Aorta (tissue), 5 donors: ENCODE data around the gene TMEM127. TPM values are rescaled to one million over a fixed set of nuclear protein-coding genes. Genes with fewer than 3 reads are reported as not detected.
A peak's percentile ranks its signal among the peaks of the same experiment; 100 is the strongest.

Experiments
- ATAC-seq: fragments of 200-7000 bp; cut with Tn5 transposase; one replicate; pipeline ENCODE4 v1.9.1; 2022; ENCODE audit warnings: moderate library complexity; ENCODE audit not compliant: low FRiP score
- DNase-seq, 2 donors: peaks; one replicate each; pipeline ENCODE4 v3.0.0-alpha.2; 2020
- H3K27ac ChIP-seq, 2 donors: one replicate each; pipeline ENCODE4 v1.5.1; 2013; ENCODE audit warnings: low read length in 2 of 2, mild to moderate bottlenecking in 2 of 2, moderate library complexity in 2 of 2, control low read depth in 1 of 2, inconsistent platforms in 1 of 2, low read depth in 1 of 2
- H3K27me3 ChIP-seq, 2 donors: one replicate each; pipeline ENCODE4 v1.6.1; 2013; ENCODE audit warnings: control low read depth in 1 of 2, low read length in 1 of 2, mild to moderate bottlenecking in 1 of 2, moderate library complexity in 1 of 2; ENCODE audit not compliant: insufficient read depth in 2 of 2, control insufficient read depth in 1 of 2
- H3K36me3 ChIP-seq, 2 donors: one replicate each; pipeline ENCODE4 v1.6.1; 2013; ENCODE audit warnings: control low read depth in 1 of 2, low read length in 1 of 2, mild to moderate bottlenecking in 1 of 2; ENCODE audit not compliant: insufficient read depth in 2 of 2, control insufficient read depth in 1 of 2
- H3K4me1 ChIP-seq, 2 donors: one replicate each; pipeline ENCODE4 v1.6.1; 2013; ENCODE audit warnings: low read length in 2 of 2, control low read depth in 1 of 2, mild to moderate bottlenecking in 1 of 2, moderate library complexity in 1 of 2; ENCODE audit not compliant: insufficient read depth in 2 of 2, control insufficient read depth in 1 of 2
- H3K4me3 ChIP-seq, 2 donors: one replicate each; pipeline ENCODE4 v1.5.1; 2013; ENCODE audit warnings: low read length in 2 of 2, control low read depth in 1 of 2, mild to moderate bottlenecking in 1 of 2
- H3K9me3 ChIP-seq: one replicate; pipeline ENCODE4 v1.6.1; 2013; ENCODE audit warnings: mild to moderate bottlenecking, low read length; ENCODE audit not compliant: control insufficient read depth
- WGBS, 2 donors: extraction: QIAGEN DNeasy Blood & Tissue Kit; methylation state at CpG; one replicate each; pipeline ENCODE4 v1.1.7; 2013; 5-methylcytosine and 5-hydroxymethylcytosine counted together
- intact Hi-C, 2 donors: fragments of 100-400 bp; cut with DNase I; formaldehyde crosslinking; loops; one replicate each; pipeline versions ENCODE4 v1.14.2 to v1.15.0; 2022
- long read RNA-seq, 2 donors: library from polyadenylated mRNA; unstranded; transcript quantifications; one replicate each; pipeline ENCODE4 v2.0.0, GENCODE V29; 2020 to 2021
- polyA plus RNA-seq, 2 donors: library from polyadenylated mRNA; stranded (reverse); fragments of 200-250 nt; gene quantifications; one replicate each; pipeline ENCODE4 v1.2.3, GENCODE V29; 2013
- total RNA-seq, 2 donors: library from RNA; stranded (reverse); fragmentation: NEBNext Ultra II Directional; extraction: Animal tissue kit (Norgen Biotek cat#: 25700); gene quantifications; one replicate each; pipeline ENCODE4 v1.2.1, GENCODE V29; 2021
- donor health status: healthy with polysubstance abuse.
- donor health status: Bipolar disorder and iron deficiency.
- donor health status: DM: no; HTN: no; CAD: no.
- donor health status: DM: no; HTN: no; CAD: no.
- donor health status: DM: yes; HTN: yes; CAD: no.

Gene TMEM127, protein sequence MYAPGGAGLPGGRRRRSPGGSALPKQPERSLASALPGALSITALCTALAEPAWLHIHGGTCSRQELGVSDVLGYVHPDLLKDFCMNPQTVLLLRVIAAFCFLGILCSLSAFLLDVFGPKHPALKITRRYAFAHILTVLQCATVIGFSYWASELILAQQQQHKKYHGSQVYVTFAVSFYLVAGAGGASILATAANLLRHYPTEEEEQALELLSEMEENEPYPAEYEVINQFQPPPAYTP
- total RNA-seq (10 to 100 TPM; 53.4 to 53.8 TPM), polyA plus RNA-seq (10 to 100 TPM in 1 of 2 donors, 1 to 10 TPM in 1; 8.3 to 23.4 TPM)
- long read RNA-seq, donor 1, partial matches to known transcripts, result 3 of 54 reads
- long read RNA-seq, donor 1, other reads (novel, unspliced or antisense), result 51 of 54 reads
- long read RNA-seq, donor 2, full-length matches to known transcripts, result 32 of 56 reads
- long read RNA-seq, donor 2, partial matches to known transcripts, result 6 of 56 reads
- long read RNA-seq, donor 2, other reads (novel, unspliced or antisense), result 18 of 56 reads

DNA sequence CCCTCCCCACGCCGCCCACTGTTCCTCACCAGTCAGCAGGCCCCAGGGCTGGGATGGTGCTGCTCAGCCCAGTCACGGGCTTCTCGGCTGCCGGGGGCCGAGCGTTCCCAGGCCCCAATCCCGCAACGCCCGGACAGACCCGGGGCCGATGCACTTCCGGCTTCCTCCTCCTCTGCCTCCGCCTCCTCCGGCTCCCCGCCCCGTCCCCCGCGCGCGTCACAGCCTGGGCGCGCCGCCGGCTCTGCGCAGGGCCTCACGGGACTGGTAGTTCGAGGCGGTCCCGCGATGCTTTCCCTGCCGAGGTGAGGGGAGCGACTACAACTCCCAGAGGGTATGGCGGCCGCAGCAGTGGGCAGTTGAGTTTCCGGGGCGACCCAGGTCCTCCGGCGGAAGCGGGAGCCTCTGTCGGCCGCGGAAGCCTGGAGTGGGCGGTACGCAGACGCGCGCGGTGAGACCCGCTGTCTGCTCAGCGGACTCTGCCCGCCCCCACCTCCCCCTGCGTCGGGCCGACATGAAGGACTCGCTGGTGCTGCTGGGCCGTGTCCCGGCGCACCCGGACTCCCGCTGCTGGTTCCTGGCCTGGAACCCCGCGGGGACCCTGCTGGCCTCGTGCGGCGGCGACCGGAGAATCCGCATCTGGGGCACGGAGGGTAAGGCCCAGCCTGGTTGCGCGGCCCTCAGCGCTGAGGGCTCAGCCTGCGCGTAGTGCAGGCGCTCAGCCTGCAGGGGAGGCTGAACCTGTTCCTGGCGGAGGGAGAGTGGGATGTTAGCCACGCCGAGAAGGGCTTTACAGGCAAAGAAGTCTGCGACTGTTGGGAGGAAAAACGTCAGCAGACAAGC is at the start of gene TMEM127, which contains the start of gene CIAO1:
TSS of gene TMEM127 (minus strand) at position 158 of the 840 bp plus-strand sequence. CDS start 616 bp downstream, outside the sequence.
TSS of gene CIAO1 (plus strand) at position 386 of the 840 bp plus-strand sequence. CDS start at position 512, 126 bp downstream.
- H3K4me1 ChIP-seq, result peaks cover 0 to 2% of the 10 kb centered on the region in 2 donors
- no peaks in the 10 kb centered on the region for H3K9me3 ChIP-seq
- DNase-seq (peak; percentile 99), ATAC-seq (peak; percentile 99)
- 0% methylated on average over 81 of the region's 81 CpGs for WGBS, 2 donors
- peak within 1 kb of the TSS; percentile 57 to 72 for H3K4me3 ChIP-seq
- no peaks in the 10 kb centered on the region for H3K27me3 ChIP-seq
- intact Hi-C loops, result loop anchor here in 1 of 2 donors (5.0 kb wide), 2 partner anchors 36 to 59 kb away; partner anchors contain the start of gene STARD7
- peak within 1 kb of the TSS; percentile 33 to 45 for H3K27ac ChIP-seq
- H3K36me3 ChIP-seq, result peaks cover 0 to 3% of the 10 kb centered on the region in 2 donors

DNA sequence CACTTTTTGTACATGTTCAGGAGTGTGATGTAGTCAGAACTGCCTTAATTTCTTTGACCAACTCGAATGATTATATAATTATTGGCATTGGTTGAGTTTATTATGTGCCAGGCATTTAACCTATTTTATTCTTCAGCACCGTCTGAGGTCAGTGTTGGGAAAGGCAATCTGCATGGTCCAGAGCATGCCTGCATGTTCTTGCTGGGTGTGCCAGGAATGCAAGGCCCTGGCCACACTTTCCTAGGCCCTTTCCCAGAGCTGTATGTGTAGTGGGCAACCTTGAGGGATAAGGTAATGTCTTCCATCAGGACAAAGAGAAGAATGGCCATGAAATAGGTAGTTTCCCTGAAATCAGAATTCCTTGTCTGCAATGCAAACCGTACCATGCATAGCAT is 49.2 kb upstream of the TMEM127 start:
- Histone ChIP-seq H3K4me3 (no peak overlapping the region), H3K27ac (no peak overlapping the region), H3K27me3 (no peaks in the 10 kb centered on the region), H3K9me3 (no peaks in the 10 kb centered on the region), H3K36me3 (no peaks in the 10 kb centered on the region), H3K4me1 (no peaks in the 10 kb centered on the region)
- intact Hi-C loops, result no loop called here
- 48 to 63% methylated on average over 3 of the region's 3 CpGs for WGBS, 2 donors
- ATAC-seq (no peak), DNase-seq (no peak)

- H3K27me3 ChIP-seq, result no peaks in the 10 kb centered on the region
- H3K36me3 ChIP-seq, result no peaks in the 10 kb centered on the region
- no peak overlapping the region for H3K4me3 ChIP-seq
- no peaks in the 10 kb centered on the region for H3K4me1 ChIP-seq
- DNase-seq (no peak), ATAC-seq (no peak)
- H3K27ac ChIP-seq, result no peak overlapping the region
- WGBS, 2 donors, result 81 to 86% methylated on average over 5 of the region's 5 CpGs
- no peaks in the 10 kb centered on the region for H3K9me3 ChIP-seq
- intact Hi-C loops, result loop anchor here in 1 of 2 donors (5.0 to 10.0 kb wide), 2 partner anchors 44 to 197 kb away; partner anchors contain the start of gene NEURL3
These were observed 42.5 kb upstream of the TMEM127 start for GRCh38 chr2:96308248-96308647.

DNA sequence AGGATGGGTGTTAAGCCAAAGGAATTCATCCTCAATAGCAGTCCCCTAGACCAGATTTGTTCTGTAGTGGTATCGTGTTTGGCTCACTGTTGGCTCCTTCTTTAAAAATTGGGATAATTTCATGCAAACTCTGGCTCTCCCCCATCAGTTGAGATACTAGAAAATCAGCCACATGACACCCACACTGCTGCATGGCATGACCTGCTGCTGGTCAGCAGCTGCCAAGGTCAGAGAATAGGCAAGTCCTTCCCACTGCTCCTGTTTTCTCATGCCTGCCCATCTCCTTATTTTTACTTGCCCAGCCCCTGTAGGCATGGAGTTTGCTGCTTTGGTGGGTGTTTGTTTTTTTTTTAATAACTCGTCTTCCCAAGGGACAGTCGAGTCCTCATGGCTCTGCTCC is 40.6 kb upstream of the TMEM127 start:
- WGBS, 2 donors, result 86 to 90% methylated on average over 3 of the region's 3 CpGs

GRCh38 chr2:96305979-96306308 is 40.1 kb upstream of the TMEM127 start:
- peak overlapping the region; percentile 53 to 74 for H3K4me3 ChIP-seq
- no peak for DNase-seq
- no peaks in the 10 kb centered on the region for H3K27me3 ChIP-seq
- no peaks in the 10 kb centered on the region for H3K9me3 ChIP-seq
- H3K27ac ChIP-seq, result peak overlapping the region in 1 of 2 donors; percentile 55
- no peaks in the 10 kb centered on the region for H3K4me1 ChIP-seq
- peaks cover 0 to 3% of the 10 kb centered on the region in 2 donors for H3K36me3 ChIP-seq
- intact Hi-C loops, result loop anchor here (2.0 to 10.0 kb wide), 3 partner anchors 46 to 203 kb away; partner anchors contain the start of gene NEURL3 (in 1 of the 2)
- WGBS, 2 donors, result 20 to 25% methylated on average over 9 of the region's 9 CpGs
- ATAC-seq, result peak; percentile 8

More for the DNA sequence above, 40.6 kb upstream of the TMEM127 start:
- Histone ChIP-seq H3K27ac (no peak overlapping the region), H3K27me3 (no peaks in the 10 kb centered on the region), H3K36me3 (peaks cover 0 to 2% of the 10 kb centered on the region in 2 donors), H3K9me3 (no peaks in the 10 kb centered on the region), H3K4me1 (no peaks in the 10 kb centered on the region), H3K4me3 (no peak overlapping the region)
- no peak for DNase-seq
- intact Hi-C loops, result loop anchor here in 1 of 2 donors (5.0 to 10.0 kb wide), 2 partner anchors 46 to 198 kb away; partner anchors contain the start of gene NEURL3
- no peak for ATAC-seq

DNA sequence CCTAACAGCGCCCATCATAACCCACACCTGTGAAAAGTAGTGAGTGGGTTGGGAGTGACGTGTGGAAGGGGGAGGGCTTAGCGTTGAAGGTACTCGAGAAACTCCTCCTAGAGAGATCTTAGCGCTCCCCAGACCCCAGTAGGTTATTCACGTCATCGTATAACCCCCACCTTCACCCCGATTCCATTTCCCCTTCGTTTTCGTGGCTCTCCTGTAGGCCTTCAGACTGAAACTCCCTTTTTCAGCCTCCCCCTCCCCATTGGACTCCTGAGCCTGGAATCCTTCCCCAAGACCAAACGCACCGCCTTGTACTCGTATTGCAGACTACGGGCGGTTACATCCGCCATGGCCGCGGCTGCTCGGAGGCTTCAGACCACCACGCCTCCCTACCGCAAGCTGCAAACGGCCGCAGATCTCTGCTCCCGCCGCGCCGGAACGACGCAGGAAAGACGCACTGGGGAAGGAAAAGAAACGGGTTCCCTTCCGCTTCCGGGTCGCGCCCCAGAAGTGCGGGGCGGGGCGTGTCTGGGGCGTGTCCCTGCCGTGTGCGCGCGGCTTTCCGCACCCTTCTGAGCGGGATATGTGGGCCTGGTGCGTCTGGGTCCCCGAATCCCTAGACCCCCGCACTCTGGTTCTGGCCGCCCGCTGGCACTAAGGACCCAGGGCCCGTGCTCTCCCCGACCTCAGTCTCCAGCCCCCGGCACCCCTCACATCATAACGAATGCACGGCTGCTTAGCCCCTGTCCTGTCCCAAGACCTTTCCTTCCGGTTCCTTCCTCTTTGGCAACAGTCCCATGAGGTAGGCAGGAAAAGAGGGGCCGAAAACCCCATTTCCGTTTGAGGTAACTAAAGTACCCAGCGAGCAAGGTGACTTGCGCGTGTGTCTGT is 39.5 kb upstream of the TMEM127 start, which contains the start of gene SNRNP200:
TSS of gene SNRNP200 (minus strand) at position 456 of the 888 bp plus-strand sequence. CDS start at position 347, 109 bp downstream.
- Histone ChIP-seq H3K27me3 (no peaks in the 10 kb centered on the region), H3K27ac (peak within 1 kb of the TSS in 1 of 2 donors; percentile 55), H3K4me1 (no peaks in the 10 kb centered on the region), H3K9me3 (no peaks in the 10 kb centered on the region), H3K4me3 (peak within 1 kb of the TSS; percentile 53 to 74), H3K36me3 (peaks cover 0 to 4% of the 10 kb centered on the region in 2 donors)
- DNase-seq (peak; percentile 92 to 95), ATAC-seq (peak; percentile 97)
- WGBS, 2 donors, result 1% methylated on average over 58 to 61 of the region's 61 CpGs
- intact Hi-C loops, result loop anchor here (2.0 to 10.0 kb wide), 3 partner anchors 47 to 203 kb away; partner anchors contain the start of gene NEURL3 (in 1 of the 2)

DNA sequence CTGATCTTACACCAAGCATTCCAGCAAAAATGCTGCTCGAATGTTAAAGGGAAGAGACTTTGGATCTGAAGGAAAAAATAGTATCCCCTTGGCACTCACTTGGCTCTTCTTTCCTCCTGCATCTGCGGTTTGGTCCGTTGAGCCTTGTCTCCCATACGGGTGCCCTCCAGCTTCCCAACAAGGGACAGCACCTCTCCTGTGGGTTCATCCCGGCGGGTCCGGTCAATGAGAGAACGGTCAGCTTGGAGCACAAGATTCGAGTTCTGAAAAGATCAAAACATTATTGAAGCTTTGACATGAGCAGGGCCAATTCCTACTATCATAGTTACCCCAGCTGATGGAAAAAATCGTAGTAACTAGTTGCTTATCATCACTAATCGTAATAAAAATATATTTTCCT is 38.8 kb upstream of the TMEM127 start:
- WGBS, 2 donors, result 59 to 61% methylated on average over 11 of the region's 11 CpGs
- ATAC-seq (no peak), DNase-seq (no peak)
- Histone ChIP-seq H3K36me3 (peaks cover 0 to 4% of the 10 kb centered on the region in 2 donors), H3K4me1 (no peaks in the 10 kb centered on the region), H3K27me3 (no peaks in the 10 kb centered on the region), H3K9me3 (no peaks in the 10 kb centered on the region), H3K4me3 (peak overlapping the region; percentile 28 to 74), H3K27ac (no peak overlapping the region)
- intact Hi-C loops, result loop anchor here (2.0 to 10.0 kb wide), 4 partner anchors 37 to 204 kb away; partner anchors contain the start of genes CIAO1 (in 1 of the 2), NEURL3 (in 1 of the 2) and TMEM127 (in 1 of the 2)
